Measurements from ENCODE around the gene MGAT4A.
"Not testable (repeated sequence)": the region's sequence is repeated elsewhere in the genome, so short reads cannot be mapped to it uniquely, and the experiment has no call there.

Gene MGAT4A

DNA sequence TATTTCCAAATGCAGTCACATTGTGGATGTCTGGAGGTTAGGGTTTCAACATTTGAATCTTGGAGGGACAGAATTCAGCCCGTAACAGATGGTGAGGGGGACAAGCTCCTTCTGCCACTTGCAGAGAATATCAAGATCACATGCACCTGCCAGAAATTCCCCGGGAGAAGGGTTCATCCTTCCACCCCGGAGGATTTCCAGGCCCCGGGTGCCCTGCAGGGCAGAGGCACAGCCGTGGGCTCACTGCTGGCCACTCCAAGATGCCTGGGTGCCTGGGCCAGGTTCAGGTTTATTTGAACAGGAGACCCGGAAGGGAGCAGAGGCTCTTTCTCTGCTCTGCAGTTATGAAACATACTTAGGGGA is 38.2 kb upstream of the MGAT4A start:
- H3K4me1 Mint-ChIP-seq (ENCODE audit: low read depth) = peaks cover 67% of the 10 kb centered on the region
- no peaks in the 10 kb centered on the region for H3K9me3 Mint-ChIP-seq
- peak overlapping the region; percentile 83 for H3K27ac Mint-ChIP-seq

DNA sequence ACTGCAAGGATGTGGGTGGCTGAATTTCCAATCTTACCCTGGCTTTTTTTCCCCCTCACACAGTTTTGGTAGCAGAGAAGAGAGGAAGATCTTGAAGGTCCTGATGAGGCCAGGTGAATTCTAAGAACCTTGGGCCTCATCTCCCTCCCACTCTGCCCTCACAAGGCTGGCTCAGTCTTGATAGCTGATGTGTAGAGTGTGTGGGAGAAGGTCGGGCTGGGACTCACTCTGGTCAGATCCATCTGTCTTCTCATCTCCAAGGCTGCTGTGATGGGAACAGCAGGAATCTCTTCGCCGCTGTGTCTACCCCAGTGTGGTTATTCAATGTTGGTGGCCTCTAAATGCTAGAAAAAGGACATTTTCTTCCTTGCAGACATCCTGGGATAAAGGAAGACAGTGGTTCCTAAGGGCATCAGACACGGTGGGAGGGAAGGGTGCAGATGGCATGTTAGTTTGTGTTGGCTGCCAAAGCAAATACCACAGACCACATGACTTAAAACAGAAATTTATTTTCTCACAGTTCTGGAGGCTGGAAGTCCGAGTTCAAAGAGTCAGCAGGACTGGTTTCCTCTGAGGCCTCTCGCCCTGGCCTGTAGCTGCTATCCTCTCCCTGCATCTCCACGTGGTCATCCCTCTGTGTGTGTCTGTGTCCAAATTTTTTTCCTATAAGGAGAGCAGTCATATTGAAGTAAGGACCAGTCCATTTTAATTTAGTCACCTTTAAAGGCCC is 37.6 kb upstream of the MGAT4A start:
- Mint-ChIP-seq H3K36me3 (ENCODE audit: low read depth) (peaks cover 10% of the 10 kb centered on the region), H3K9me3 (no peaks in the 10 kb centered on the region), H3K27me3 (ENCODE audit: low read depth) (no peaks in the 10 kb centered on the region), H3K4me3 (peak overlapping the region; percentile 57), H3K4me1 (ENCODE audit: low read depth) (peaks cover 69% of the 10 kb centered on the region), H3K27ac (peak overlapping the region; percentile 83)

More for the DNA sequence above, 38.2 kb upstream of the MGAT4A start:
- peak overlapping the region; percentile 57 for H3K4me3 Mint-ChIP-seq
- no peaks in the 10 kb centered on the region for H3K27me3 Mint-ChIP-seq (ENCODE audit: low read depth)
- peaks cover 10% of the 10 kb centered on the region for H3K36me3 Mint-ChIP-seq (ENCODE audit: low read depth)

DNA sequence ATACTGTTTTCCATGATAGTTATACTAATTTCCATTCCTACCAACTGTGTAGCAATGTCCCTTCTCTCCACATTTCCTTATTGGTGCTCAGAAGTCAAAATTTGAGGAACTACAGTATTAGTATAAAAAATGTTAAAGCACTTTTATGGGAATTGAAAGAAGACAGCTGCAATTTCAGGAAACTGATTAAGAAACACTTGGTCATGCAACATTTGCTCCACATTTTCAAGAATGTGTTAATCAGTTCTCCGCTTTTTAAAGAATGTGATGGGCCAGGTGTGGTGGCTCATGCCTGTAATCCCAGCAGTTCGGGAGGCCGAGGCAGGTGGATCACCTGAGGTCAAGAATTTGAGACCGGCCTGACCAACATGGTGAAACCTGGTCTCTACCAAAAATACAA is 33.6 kb upstream of the MGAT4A start:
- H3K36me3 Mint-ChIP-seq (ENCODE audit: low read depth) = peaks cover 12% of the 10 kb centered on the region
- peak overlapping the region; percentile 62 for H3K27ac Mint-ChIP-seq
- H3K9me3 Mint-ChIP-seq = no peaks in the 10 kb centered on the region
- H3K4me3 Mint-ChIP-seq = no peak overlapping the region
- H3K27me3 Mint-ChIP-seq (ENCODE audit: low read depth) = no peaks in the 10 kb centered on the region
- H3K4me1 Mint-ChIP-seq (ENCODE audit: low read depth) = peaks cover 70% of the 10 kb centered on the region

DNA sequence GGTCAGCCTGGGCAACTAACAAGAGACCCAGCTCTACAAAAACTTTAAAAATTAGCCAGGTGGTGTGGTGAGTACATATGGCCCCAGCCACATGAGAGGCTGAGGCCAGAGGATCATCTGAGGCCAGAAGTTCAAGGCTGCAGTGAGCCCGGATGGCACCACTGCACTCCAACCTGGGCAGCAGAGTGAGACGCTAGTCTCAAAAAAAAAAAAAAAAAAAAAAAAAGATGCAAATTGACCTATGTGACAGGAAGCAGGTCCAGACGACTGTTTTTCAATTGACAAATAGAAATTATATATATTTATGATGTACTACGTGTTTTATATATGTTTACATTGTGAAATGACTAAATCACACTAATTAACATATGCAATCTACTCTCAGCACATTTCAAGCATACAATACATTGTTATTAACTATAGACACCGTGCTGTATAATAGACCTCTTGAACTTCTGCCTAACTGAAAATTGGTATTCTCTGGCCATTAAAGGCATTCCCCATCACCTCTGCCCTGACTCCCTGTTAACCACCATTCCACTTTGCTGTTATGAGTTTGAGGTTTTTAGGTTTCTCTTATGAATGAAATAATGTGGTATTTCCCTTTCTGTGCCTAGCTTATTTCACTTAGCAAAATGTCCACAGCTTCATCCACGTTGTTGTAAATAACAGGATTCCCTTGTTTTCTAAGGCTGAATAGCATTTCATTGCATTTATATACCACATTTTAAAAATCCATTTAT is 32.4 kb upstream of the MGAT4A start:
- H3K27ac Mint-ChIP-seq = peak overlapping the region; percentile 21

DNA sequence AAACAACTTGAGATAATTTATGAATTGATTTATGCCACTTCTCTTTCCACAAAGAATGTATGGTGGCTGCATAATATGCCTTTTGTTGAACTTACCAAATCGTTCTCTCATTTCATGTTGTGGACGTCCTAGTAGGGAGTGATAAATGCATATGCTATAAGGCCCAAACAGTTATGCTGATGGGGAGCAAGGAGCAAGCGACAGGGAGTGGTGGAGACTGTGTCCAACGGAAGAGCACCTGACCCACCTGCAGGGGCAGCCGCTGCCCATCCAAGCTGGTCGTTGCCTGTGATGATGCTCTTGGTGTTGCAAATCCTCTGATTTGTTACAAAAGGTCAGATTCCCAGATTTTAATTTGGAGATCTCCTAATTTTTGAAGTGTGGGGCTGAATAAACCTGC is 31.0 kb upstream of the MGAT4A start:
- Mint-ChIP-seq H3K27ac (peak overlapping the region; percentile 82), H3K4me3 (peak overlapping the region; percentile 55), H3K4me1 (ENCODE audit: low read depth) (peaks cover 69% of the 10 kb centered on the region), H3K27me3 (ENCODE audit: low read depth) (no peaks in the 10 kb centered on the region), H3K9me3 (no peaks in the 10 kb centered on the region), H3K36me3 (ENCODE audit: low read depth) (peaks cover 11% of the 10 kb centered on the region)

More for the DNA sequence above, 32.4 kb upstream of the MGAT4A start:
- H3K9me3 Mint-ChIP-seq = no peaks in the 10 kb centered on the region
- H3K27me3 Mint-ChIP-seq (ENCODE audit: low read depth) = no peaks in the 10 kb centered on the region
- peaks cover 10% of the 10 kb centered on the region for H3K36me3 Mint-ChIP-seq (ENCODE audit: low read depth)
- H3K4me3 Mint-ChIP-seq = no peak overlapping the region
- peaks cover 67% of the 10 kb centered on the region for H3K4me1 Mint-ChIP-seq (ENCODE audit: low read depth)

DNA sequence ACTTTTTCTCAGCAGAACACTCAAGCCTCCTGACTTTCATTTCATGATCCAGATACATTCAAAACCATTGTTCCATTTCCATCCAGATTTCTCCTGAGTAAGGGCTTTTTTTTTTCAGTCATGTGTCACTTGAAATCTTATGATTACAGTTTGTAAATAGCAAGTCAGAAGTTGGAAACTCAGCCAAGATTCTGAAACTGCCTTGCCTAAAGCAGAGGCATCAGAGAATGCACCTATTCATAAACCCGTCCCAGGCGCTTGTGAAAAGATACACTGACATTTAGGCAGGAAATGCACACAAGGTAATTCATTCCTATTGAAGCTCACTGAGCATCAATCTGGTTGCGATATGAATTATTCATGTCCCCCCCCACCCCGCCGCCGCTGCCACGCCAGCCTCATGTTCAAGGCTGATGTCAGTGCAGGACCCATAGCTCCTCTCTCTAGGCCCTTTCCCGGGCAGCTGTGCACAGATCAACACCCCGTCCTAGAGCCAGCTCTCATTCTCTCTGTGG is 30.4 kb upstream of the MGAT4A start:
- Mint-ChIP-seq H3K9me3 (no peaks in the 10 kb centered on the region), H3K27me3 (ENCODE audit: low read depth) (no peaks in the 10 kb centered on the region), H3K36me3 (ENCODE audit: low read depth) (peaks cover 11% of the 10 kb centered on the region), H3K4me1 (ENCODE audit: low read depth) (peaks cover 64% of the 10 kb centered on the region), H3K27ac (peak overlapping the region; percentile 82), H3K4me3 (peak overlapping the region; percentile 55)

GRCh38 chr2:98759827-98760625 is 29.1 kb upstream of the MGAT4A start:
- Mint-ChIP-seq H3K9me3 (no peaks in the 10 kb centered on the region), H3K4me1 (ENCODE audit: low read depth) (peaks cover 56% of the 10 kb centered on the region), H3K4me3 (peak overlapping the region; percentile 27), H3K36me3 (ENCODE audit: low read depth) (peaks cover 7% of the 10 kb centered on the region), H3K27ac (peak overlapping the region; percentile 57), H3K27me3 (ENCODE audit: low read depth) (no peaks in the 10 kb centered on the region)

- Mint-ChIP-seq H3K27ac (peak overlapping the region; percentile 57), H3K9me3 (no peaks in the 10 kb centered on the region), H3K27me3 (ENCODE audit: low read depth) (no peaks in the 10 kb centered on the region), H3K36me3 (ENCODE audit: low read depth) (peaks cover 7% of the 10 kb centered on the region), H3K4me1 (ENCODE audit: low read depth) (peaks cover 54% of the 10 kb centered on the region), H3K4me3 (peak overlapping the region; percentile 27)
Measured at GRCh38 chr2:98759338-98759737, 28.4 kb upstream of the MGAT4A start.

DNA sequence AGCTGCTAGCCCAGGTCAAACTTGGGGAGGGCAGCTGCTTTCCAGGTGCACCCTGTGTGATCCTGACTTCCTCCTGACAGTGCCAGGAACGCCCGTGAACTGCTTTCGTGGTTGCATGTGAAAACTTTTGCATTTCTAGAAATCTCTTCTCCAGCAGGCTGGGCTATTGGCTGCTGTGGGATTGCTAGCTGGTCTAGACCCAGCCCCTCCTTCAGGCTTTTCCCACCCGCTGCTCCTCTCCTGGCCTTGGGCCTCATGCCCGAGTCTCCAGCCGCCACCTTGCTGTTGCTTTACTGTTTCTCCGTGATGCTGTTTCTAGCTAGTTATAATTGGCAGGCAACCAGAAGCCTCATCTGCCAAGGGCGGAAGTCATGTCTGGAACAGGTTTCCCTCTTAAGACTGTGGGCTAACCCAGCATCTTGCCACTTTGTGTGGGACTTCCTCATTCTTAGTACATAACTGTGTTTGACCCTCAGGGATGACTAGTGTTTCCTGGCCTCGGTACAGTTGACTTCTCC is 27.0 kb upstream of the MGAT4A start:
- H3K4me1 Mint-ChIP-seq (ENCODE audit: low read depth) = peaks cover 47% of the 10 kb centered on the region
- peak overlapping the region; percentile 90 for H3K27ac Mint-ChIP-seq
- H3K36me3 Mint-ChIP-seq (ENCODE audit: low read depth) = peaks cover 12% of the 10 kb centered on the region
- H3K4me3 Mint-ChIP-seq = peak overlapping the region; percentile 84
- peaks cover 2% of the 10 kb centered on the region for H3K9me3 Mint-ChIP-seq
- no peaks in the 10 kb centered on the region for H3K27me3 Mint-ChIP-seq (ENCODE audit: low read depth)

GRCh38 chr2:98753801-98754200 is 22.9 kb upstream of the MGAT4A start:
- Mint-ChIP-seq H3K36me3 (ENCODE audit: low read depth) (peaks cover 18% of the 10 kb centered on the region), H3K27ac (no peak overlapping the region), H3K9me3 (peaks cover 12% of the 10 kb centered on the region), H3K4me1 (ENCODE audit: low read depth) (peaks cover 23% of the 10 kb centered on the region), H3K4me3 (no peak overlapping the region), H3K27me3 (ENCODE audit: low read depth) (no peaks in the 10 kb centered on the region)

DNA sequence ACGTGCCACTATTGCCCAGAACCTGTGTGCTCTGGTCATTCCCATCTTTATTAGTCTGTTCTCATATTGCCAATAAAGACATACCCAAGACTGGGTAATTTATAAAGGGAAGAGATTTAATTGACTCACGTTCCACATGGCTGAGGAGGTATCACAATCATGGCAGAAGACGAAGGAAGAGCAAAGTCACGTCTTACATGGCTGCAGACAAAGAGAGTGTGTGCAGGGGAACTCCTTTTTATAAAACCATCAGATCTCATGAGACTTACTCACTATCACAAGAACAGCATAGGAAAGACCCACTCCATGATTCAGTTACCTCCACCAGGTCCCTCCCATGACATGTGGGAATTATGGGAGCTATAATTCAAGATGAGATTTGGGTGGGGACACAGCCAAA is 21.8 kb upstream of the MGAT4A start:
- H3K27ac Mint-ChIP-seq; H3K4me3 Mint-ChIP-seq; H3K27me3 Mint-ChIP-seq (ENCODE audit: low read depth): not testable (repeated sequence)
- peaks cover 12% of the 10 kb centered on the region for H3K9me3 Mint-ChIP-seq
- peaks cover 16% of the 10 kb centered on the region for H3K36me3 Mint-ChIP-seq (ENCODE audit: low read depth)
- H3K4me1 Mint-ChIP-seq (ENCODE audit: low read depth) = peaks cover 24% of the 10 kb centered on the region

DNA sequence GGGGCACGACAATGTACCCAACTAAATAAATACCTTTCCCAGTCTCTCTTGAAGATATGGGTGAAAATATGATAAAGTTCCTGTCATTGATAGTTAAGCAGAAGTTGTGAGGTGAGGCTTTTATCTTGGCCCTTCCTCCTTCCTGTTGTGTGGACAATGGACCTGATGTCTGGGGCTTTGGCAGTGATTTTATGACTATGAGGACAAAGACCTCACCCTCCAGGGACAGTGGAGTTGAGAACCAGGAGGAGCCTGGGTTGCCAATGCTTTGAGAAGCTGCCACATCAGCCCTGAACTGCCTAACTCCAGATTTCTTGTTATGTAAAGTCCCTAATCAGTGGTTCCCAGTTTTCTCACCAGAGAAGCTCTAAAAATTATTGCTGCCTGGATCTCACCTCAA is 20.8 kb upstream of the MGAT4A start:
- peaks cover 21% of the 10 kb centered on the region for H3K4me1 Mint-ChIP-seq (ENCODE audit: low read depth)
- no peak overlapping the region for H3K4me3 Mint-ChIP-seq
- peaks cover 16% of the 10 kb centered on the region for H3K36me3 Mint-ChIP-seq (ENCODE audit: low read depth)
- H3K9me3 Mint-ChIP-seq = peaks cover 12% of the 10 kb centered on the region
- no peak overlapping the region for H3K27ac Mint-ChIP-seq
- H3K27me3 Mint-ChIP-seq (ENCODE audit: low read depth) = no peaks in the 10 kb centered on the region

DNA sequence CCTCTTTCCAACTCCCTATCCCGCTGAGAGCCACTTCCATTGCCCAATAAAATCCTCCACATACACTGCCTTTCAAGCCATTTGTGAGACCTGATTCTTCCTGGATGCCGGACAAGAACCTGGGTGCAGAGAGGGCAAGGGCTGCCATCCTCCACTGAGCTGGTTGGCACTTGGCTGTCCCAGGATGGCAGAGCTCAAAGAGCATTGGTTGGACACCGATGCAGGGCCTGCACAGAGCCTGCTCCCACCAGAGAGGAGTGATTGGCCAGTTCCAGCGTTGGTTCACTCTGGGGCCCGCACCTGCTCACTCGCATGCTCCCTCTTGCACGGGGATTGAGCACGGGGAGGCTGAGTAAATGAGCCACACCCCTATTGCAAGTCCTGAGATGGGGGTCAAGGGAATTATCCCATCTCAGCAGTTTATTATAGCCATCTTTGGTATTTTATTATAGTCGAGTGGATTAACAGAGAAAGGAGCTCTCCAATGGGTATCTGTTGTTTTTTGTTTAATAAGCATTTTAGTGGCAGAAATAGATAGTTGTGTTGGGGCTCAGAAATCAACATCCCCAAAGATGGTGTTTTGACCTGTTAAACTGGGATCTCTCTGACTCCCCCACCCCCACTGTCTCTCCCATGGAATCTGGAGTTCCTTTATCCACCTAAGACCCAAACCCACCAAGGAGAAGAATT is 19.8 kb upstream of the MGAT4A start:
- H3K9me3 Mint-ChIP-seq = peaks cover 12% of the 10 kb centered on the region
- H3K36me3 Mint-ChIP-seq (ENCODE audit: low read depth) = peaks cover 16% of the 10 kb centered on the region
- H3K4me1 Mint-ChIP-seq (ENCODE audit: low read depth) = peaks cover 21% of the 10 kb centered on the region
- no peaks in the 10 kb centered on the region for H3K27me3 Mint-ChIP-seq (ENCODE audit: low read depth)
- H3K4me3 Mint-ChIP-seq = no peak overlapping the region
- H3K27ac Mint-ChIP-seq = no peak overlapping the region

GRCh38 chr2:98749066-98749450 is 18.1 kb upstream of the MGAT4A start:
- Mint-ChIP-seq H3K4me3 (peak overlapping the region; percentile 40), H3K27ac (peak overlapping the region; percentile 74), H3K27me3 (ENCODE audit: low read depth) (no peaks in the 10 kb centered on the region), H3K36me3 (ENCODE audit: low read depth) (peaks cover 16% of the 10 kb centered on the region), H3K4me1 (ENCODE audit: low read depth) (peaks cover 33% of the 10 kb centered on the region), H3K9me3 (peaks cover 16% of the 10 kb centered on the region)

Measured in T-helper 1 cell treated with Interleukin-12 subunit alpha and Interleukin-12 subunit beta and Interleukin-4 antibody, amounts not matched to agents 30 μg/mL and 1 μg/mL, for 36 hours (primary cell).